Bronchial epithelial cell (primary cell): Measurements from ENCODE around the gene ADAM12. TPM values are rescaled to one million over a fixed set of nuclear protein-coding genes. Genes with fewer than 3 reads are reported as not detected.

ENCODE experiments used
- DNase-seq: peaks from one replicate; pipeline ENCODE4 v3.0.0-alpha.2; 2010; ENCODE audit warnings: low read depth
- FAIRE-seq: peaks from 2 replicates; lab custom pipeline; 2011; peaks lifted over from hg19 to GRCh38; lab: Jason Lieb, UNC
- H3K27me3 ChIP-seq: 2 replicates; pipeline ENCODE4 v1.5.1; 2011; ENCODE audit warnings: low read length; ENCODE audit not compliant: control insufficient read depth, insufficient read depth
- H3K36me3 ChIP-seq: 2 replicates; pipeline ENCODE4 v1.5.1; 2011; ENCODE audit warnings: low read length; ENCODE audit not compliant: control insufficient read depth, insufficient read depth
- H3K4me3 ChIP-seq: 2 replicates; pipeline ENCODE4 v1.5.1; 2011; ENCODE audit warnings: mild to moderate bottlenecking, low read depth, low read length, control low read depth
- CTCF ChIP-seq: IDR thresholded peaks from 2 replicates; pipeline ENCODE4 v1.5.1; 2011; ENCODE audit warnings: mild to moderate bottlenecking, moderate library complexity, low read length, control low read depth, inconsistent platforms; ENCODE audit not compliant: insufficient read depth, severe bottlenecking
- total RNA-seq: library from RNA; depleted of rRNA; stranded (reverse); fragments of >200 nt; gene quantifications from 2 replicates; pipeline ENCODE4 v1.2.1, GENCODE V29; 2014

ADAM12 gene
- total RNA-seq, 1 donor from 2014 or later: 1.8 TPM

- DNase-seq (no peak), FAIRE-seq (no peak)
- no peaks in the 10 kb centered on the region for H3K27me3 ChIP-seq
- no peak for TF ChIP-seq CTCF
- no peak overlapping the region for H3K4me3 ChIP-seq
- H3K36me3 ChIP-seq: no peaks in the 10 kb centered on the region
Measured at GRCh38 chr10:126129026-126129425, 259.3 kb downstream of the ADAM12 start.

GRCh38 chr10:126128581-126128980 lies 259.7 kb downstream of the ADAM12 start:
- H3K4me3 ChIP-seq: no peak overlapping the region
- FAIRE-seq (no peak), DNase-seq (no peak)
- no peak for TF ChIP-seq CTCF
- H3K27me3 ChIP-seq: no peaks in the 10 kb centered on the region
- no peaks in the 10 kb centered on the region for H3K36me3 ChIP-seq

GRCh38 chr10:126127481-126128029 lies 260.7 kb downstream of the ADAM12 start:
- H3K27me3 ChIP-seq: no peaks in the 10 kb centered on the region
- DNase-seq (no peak), FAIRE-seq (no peak)
- no peak overlapping the region for H3K4me3 ChIP-seq
- no peaks in the 10 kb centered on the region for H3K36me3 ChIP-seq
- TF ChIP-seq CTCF: no peak

GRCh38 chr10:126126866-126127265 lies 261.4 kb downstream of the ADAM12 start:
- no peak overlapping the region for H3K4me3 ChIP-seq
- FAIRE-seq (no peak), DNase-seq (no peak)
- no peaks in the 10 kb centered on the region for H3K27me3 ChIP-seq
- no peaks in the 10 kb centered on the region for H3K36me3 ChIP-seq
- no peak for TF ChIP-seq CTCF

- Histone ChIP-seq H3K4me3 (no peak overlapping the region), H3K36me3 (no peaks in the 10 kb centered on the region), H3K27me3 (no peaks in the 10 kb centered on the region)
- FAIRE-seq (no peak), DNase-seq (no peak)
- no peak for TF ChIP-seq CTCF
Measured at GRCh38 chr10:126126023-126126422, 262.3 kb downstream of the ADAM12 start.

GRCh38 chr10:126124668-126125349 lies 263.5 kb downstream of the ADAM12 start:
- TF ChIP-seq CTCF: no peak
- FAIRE-seq (no peak), DNase-seq (no peak)
- H3K27me3 ChIP-seq: no peaks in the 10 kb centered on the region
- no peak overlapping the region for H3K4me3 ChIP-seq
- no peaks in the 10 kb centered on the region for H3K36me3 ChIP-seq
